GM20000 (cell line): ENCODE data around the gene CACNA2D4.

Source experiments
- DNase-seq: peaks from one replicate; pipeline ENCODE4 v3.0.0; 2012; ENCODE audit warnings: low spot score
- CTCF ChIP-seq: IDR thresholded peaks from 2 replicates; pipeline ENCODE4 v1.5.1; 2012; ENCODE audit warnings: mild to moderate bottlenecking, control low read depth; ENCODE audit errors: extremely low read depth, missing control alignments

Gene CACNA2D4

GRCh38 chr12:1931642-1932041 is 13.2 kb upstream of the CACNA2D4 start:
- TF ChIP-seq CTCF, result no peak
- DNase-seq, result no peak

- no peak for DNase-seq
- no peak for TF ChIP-seq CTCF
Observed at GRCh38 chr12:1930803-1931597, 12.5 kb upstream of the CACNA2D4 start.

- TF ChIP-seq CTCF, result no peak
- DNase-seq, result no peak
Observed at GRCh38 chr12:1929985-1930802, 11.7 kb upstream of the CACNA2D4 start.

- TF ChIP-seq CTCF, result no peak
- DNase-seq, result no peak
Observed at GRCh38 chr12:1929241-1929984, 11.0 kb upstream of the CACNA2D4 start.

- DNase-seq, result no peak
- no peak for TF ChIP-seq CTCF
Observed at GRCh38 chr12:1928439-1929121, 10.1 kb upstream of the CACNA2D4 start.

GRCh38 chr12:1927751-1928351 is 9.4 kb upstream of the CACNA2D4 start:
- no peak for TF ChIP-seq CTCF
- DNase-seq, result no peak
